ENCODE data around the gene RPP25.

RPP25 gene

DNA sequence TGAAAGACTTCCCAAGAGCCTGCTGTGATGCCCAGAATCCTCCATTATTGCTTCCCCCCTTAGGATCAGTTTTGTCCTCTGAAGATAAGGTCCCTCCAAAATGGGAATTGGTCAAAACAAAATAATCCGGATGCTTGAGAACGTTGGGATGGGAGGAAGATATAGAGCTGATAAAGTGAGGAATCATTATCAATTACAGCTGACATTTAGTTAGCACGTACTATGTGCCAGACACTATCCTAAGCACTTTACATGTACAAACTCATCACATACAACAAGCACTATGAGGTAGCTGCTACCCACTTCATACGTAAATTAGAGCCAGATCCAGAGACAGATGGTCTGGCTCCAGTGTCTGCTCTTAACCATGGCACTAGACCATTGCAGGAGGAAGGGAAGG, 6.6 kb upstream of the RPP25 start:
- no peak overlapping the region for H3K9ac ChIP-seq (ENCODE audit: insufficient read length, low read depth)
- H3K4me1 ChIP-seq (ENCODE audit: insufficient read depth, insufficient read length): peaks cover 3% of the 10 kb centered on the region
- peaks cover 47% of the 10 kb centered on the region for H3K27me3 ChIP-seq (ENCODE audit: insufficient read depth, insufficient read length)
- no peak for TF ChIP-seq YY1 (IDR thresholded peaks at IDR 0.05; ENCODE audit: insufficient read depth, insufficient read length)
- TF ChIP-seq SUZ12 (IDR thresholded peaks at IDR 0.05; ENCODE audit: extremely low read depth, insufficient read depth, insufficient read length): no peak
- TF ChIP-seq ZNF274 (IDR thresholded peaks at IDR 0.05; ENCODE audit: low read depth, low read length): no peak
- no peak overlapping the region for H3K4me3 ChIP-seq (ENCODE audit: insufficient read length, low read depth)
- DNase-seq (ENCODE audit: low read depth, low spot score): no peak
- H3K9me3 ChIP-seq (ENCODE audit: insufficient read depth, low read length): no peaks in the 10 kb centered on the region
- no peaks in the 10 kb centered on the region for H3K36me3 ChIP-seq (ENCODE audit: insufficient read depth, insufficient read length, low read length)

DNA sequence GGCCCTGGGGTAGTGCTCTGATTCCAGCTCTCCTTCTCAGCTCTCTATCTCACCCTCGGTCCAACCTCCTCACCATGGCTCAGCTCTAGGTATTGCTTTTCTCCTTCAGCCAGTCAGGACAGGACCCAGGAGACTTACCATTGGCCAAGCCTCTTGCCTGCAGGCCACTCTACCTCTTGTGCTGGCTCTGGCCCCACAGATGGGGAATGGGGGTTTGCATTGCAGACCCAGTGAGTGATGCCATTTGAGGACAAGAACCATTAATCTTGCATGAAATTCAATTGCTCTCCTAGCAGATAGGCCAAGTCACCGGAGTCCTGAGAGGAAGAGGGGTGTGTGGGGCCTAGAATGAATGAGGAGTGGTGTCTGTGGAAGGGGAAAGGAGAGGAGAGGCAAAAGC, 6.1 kb upstream of the RPP25 start:
- Histone ChIP-seq H3K4me3 (ENCODE audit: insufficient read length, low read depth) (no peak overlapping the region), H3K27me3 (ENCODE audit: insufficient read depth, insufficient read length) (peaks cover 47% of the 10 kb centered on the region), H3K36me3 (ENCODE audit: insufficient read depth, insufficient read length, low read length) (no peaks in the 10 kb centered on the region), H3K9ac (ENCODE audit: insufficient read length, low read depth) (no peak overlapping the region), H3K9me3 (ENCODE audit: insufficient read depth, low read length) (no peaks in the 10 kb centered on the region), H3K4me1 (ENCODE audit: insufficient read depth, insufficient read length) (peaks cover 3% of the 10 kb centered on the region)
- no peak for TF ChIP-seq SUZ12 (IDR thresholded peaks at IDR 0.05; ENCODE audit: extremely low read depth, insufficient read depth, insufficient read length)
- TF ChIP-seq ZNF274 (IDR thresholded peaks at IDR 0.05; ENCODE audit: low read depth, low read length): no peak
- TF ChIP-seq YY1 (IDR thresholded peaks at IDR 0.05; ENCODE audit: insufficient read depth, insufficient read length): no peak
- DNase-seq (ENCODE audit: low read depth, low spot score): no peak

DNA sequence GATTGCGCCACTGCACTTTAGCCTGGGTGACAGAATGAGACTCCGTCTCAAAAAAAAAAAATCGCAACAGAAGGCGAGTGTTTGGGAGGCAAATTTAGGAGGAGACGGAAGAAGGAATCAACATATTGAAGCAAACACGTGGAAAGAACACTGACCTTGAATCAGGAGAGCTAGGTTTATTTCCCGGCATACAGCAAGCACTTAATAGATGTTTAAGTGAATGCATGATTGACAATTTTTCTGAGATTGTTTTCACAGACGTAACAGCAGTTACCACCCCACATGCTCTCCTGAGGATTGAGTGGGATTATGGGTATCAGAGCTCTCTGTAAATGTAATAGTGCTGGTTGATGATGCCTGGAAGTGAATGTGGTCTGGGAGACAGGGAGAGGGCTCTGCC, 5.6 kb upstream of the RPP25 start:
- Histone ChIP-seq H3K27me3 (ENCODE audit: insufficient read depth, insufficient read length) (peaks cover 47% of the 10 kb centered on the region), H3K4me1 (ENCODE audit: insufficient read depth, insufficient read length) (peaks cover 5% of the 10 kb centered on the region)

DNA sequence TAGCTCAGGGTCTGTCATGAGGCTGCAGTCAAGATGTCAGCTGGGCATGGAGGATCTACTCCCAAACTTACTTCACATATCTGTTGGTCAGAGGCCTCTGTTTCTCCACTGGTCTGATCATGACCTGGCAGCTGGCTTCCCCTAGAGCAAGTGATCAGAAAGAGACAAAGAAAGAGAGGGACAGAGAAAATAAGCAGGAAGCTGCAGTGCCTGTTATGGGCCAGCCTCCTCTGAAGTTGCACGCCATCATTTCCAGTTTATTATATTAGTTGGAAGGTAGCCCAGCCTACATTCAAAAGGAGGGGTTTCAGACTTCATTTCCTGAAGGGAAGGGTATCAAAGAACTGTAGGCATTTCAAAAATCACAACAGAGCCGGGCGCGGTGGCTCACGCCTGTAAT, 5.0 kb upstream of the RPP25 start:
- no peaks in the 10 kb centered on the region for H3K9me3 ChIP-seq (ENCODE audit: insufficient read depth, low read length)
- H3K4me1 ChIP-seq (ENCODE audit: insufficient read depth, insufficient read length): peaks cover 6% of the 10 kb centered on the region
- no peak overlapping the region for H3K4me3 ChIP-seq (ENCODE audit: insufficient read length, low read depth)
- peaks cover 47% of the 10 kb centered on the region for H3K27me3 ChIP-seq (ENCODE audit: insufficient read depth, insufficient read length)
- H3K9ac ChIP-seq (ENCODE audit: insufficient read length, low read depth): no peak overlapping the region
- no peaks in the 10 kb centered on the region for H3K36me3 ChIP-seq (ENCODE audit: insufficient read depth, insufficient read length, low read length)
- TF ChIP-seq YY1 (IDR thresholded peaks at IDR 0.05; ENCODE audit: insufficient read depth, insufficient read length) (no peak), ZNF274 (IDR thresholded peaks at IDR 0.05; ENCODE audit: low read depth, low read length) (no peak)
- no peak for DNase-seq (ENCODE audit: low read depth, low spot score)

More for the DNA sequence above, 5.6 kb upstream of the RPP25 start:
- DNase-seq (ENCODE audit: low read depth, low spot score): no peak
- Histone ChIP-seq H3K36me3 (ENCODE audit: insufficient read depth, insufficient read length, low read length) (no peaks in the 10 kb centered on the region), H3K9me3 (ENCODE audit: insufficient read depth, low read length) (no peaks in the 10 kb centered on the region), H3K9ac (ENCODE audit: insufficient read length, low read depth) (no peak overlapping the region), H3K4me3 (ENCODE audit: insufficient read length, low read depth) (no peak overlapping the region)
- TF ChIP-seq SUZ12 (IDR thresholded peaks at IDR 0.05; ENCODE audit: extremely low read depth, insufficient read depth, insufficient read length) (no peak), ZNF274 (IDR thresholded peaks at IDR 0.05; ENCODE audit: low read depth, low read length) (no peak), YY1 (IDR thresholded peaks at IDR 0.05; ENCODE audit: insufficient read depth, insufficient read length) (no peak)

GRCh38 chr15:74960995-74961588, 4.5 kb upstream of the RPP25 start:
- TF ChIP-seq SUZ12 (IDR thresholded peaks at IDR 0.05; ENCODE audit: extremely low read depth, insufficient read depth, insufficient read length) (no peak), YY1 (IDR thresholded peaks at IDR 0.05; ENCODE audit: insufficient read depth, insufficient read length) (no peak), ZNF274 (IDR thresholded peaks at IDR 0.05; ENCODE audit: low read depth, low read length) (no peak)
- Histone ChIP-seq H3K9ac (ENCODE audit: insufficient read length, low read depth) (no peak overlapping the region), H3K4me3 (ENCODE audit: insufficient read length, low read depth) (no peak overlapping the region), H3K4me1 (ENCODE audit: insufficient read depth, insufficient read length) (peaks cover 6% of the 10 kb centered on the region), H3K36me3 (ENCODE audit: insufficient read depth, insufficient read length, low read length) (no peaks in the 10 kb centered on the region), H3K9me3 (ENCODE audit: insufficient read depth, low read length) (no peaks in the 10 kb centered on the region), H3K27me3 (ENCODE audit: insufficient read depth, insufficient read length) (peaks cover 47% of the 10 kb centered on the region)
- DNase-seq (ENCODE audit: low read depth, low spot score): no peak

- Histone ChIP-seq H3K9me3 (ENCODE audit: insufficient read depth, low read length) (no peaks in the 10 kb centered on the region), H3K9ac (ENCODE audit: insufficient read length, low read depth) (no peak overlapping the region), H3K36me3 (ENCODE audit: insufficient read depth, insufficient read length, low read length) (no peaks in the 10 kb centered on the region), H3K27me3 (ENCODE audit: insufficient read depth, insufficient read length) (peaks cover 52% of the 10 kb centered on the region), H3K4me1 (ENCODE audit: insufficient read depth, insufficient read length) (peaks cover 6% of the 10 kb centered on the region), H3K4me3 (ENCODE audit: insufficient read length, low read depth) (no peak overlapping the region)
- DNase-seq (ENCODE audit: low read depth, low spot score): no peak
- TF ChIP-seq YY1 (IDR thresholded peaks at IDR 0.05; ENCODE audit: insufficient read depth, insufficient read length) (no peak), SUZ12 (IDR thresholded peaks at IDR 0.05; ENCODE audit: extremely low read depth, insufficient read depth, insufficient read length) (no peak), ZNF274 (IDR thresholded peaks at IDR 0.05; ENCODE audit: low read depth, low read length) (no peak)
Observed at GRCh38 chr15:74960286-74960685, 3.7 kb upstream of the RPP25 start.

DNA sequence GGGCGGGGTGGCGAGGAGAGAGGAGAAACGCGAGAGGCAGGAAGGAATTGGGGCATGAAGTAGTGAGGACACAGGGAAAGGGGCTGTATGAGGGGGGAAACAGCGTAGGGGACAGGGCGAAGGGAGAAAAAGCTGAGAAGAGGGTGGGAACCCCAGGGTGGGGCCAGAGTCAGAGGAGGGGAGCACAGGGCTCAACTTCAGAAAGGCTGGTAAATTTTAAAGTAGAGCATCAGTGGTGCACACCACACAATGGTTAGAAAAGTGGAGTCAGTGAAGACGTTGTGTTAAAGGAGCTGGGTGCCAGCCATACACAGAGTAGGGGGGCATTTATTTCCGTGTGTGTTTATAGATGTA, 3.0 kb upstream of the RPP25 start:
- no peaks in the 10 kb centered on the region for H3K9me3 ChIP-seq (ENCODE audit: insufficient read depth, low read length)
- H3K4me3 ChIP-seq (ENCODE audit: insufficient read length, low read depth): peak overlapping the region; percentile 12
- peaks cover 55% of the 10 kb centered on the region for H3K27me3 ChIP-seq (ENCODE audit: insufficient read depth, insufficient read length)
- H3K9ac ChIP-seq (ENCODE audit: insufficient read length, low read depth): no peak overlapping the region
- no peak for DNase-seq (ENCODE audit: low read depth, low spot score)
- peaks cover 8% of the 10 kb centered on the region for H3K4me1 ChIP-seq (ENCODE audit: insufficient read depth, insufficient read length)
- no peak for TF ChIP-seq YY1 (IDR thresholded peaks at IDR 0.05; ENCODE audit: insufficient read depth, insufficient read length)
- TF ChIP-seq ZNF274 (IDR thresholded peaks at IDR 0.05; ENCODE audit: low read depth, low read length): no peak
- no peak for TF ChIP-seq SUZ12 (IDR thresholded peaks at IDR 0.05; ENCODE audit: extremely low read depth, insufficient read depth, insufficient read length)
- no peaks in the 10 kb centered on the region for H3K36me3 ChIP-seq (ENCODE audit: insufficient read depth, insufficient read length, low read length)
